PC-3 (cell line): ENCODE data around the gene LAD1. TPM values are rescaled to one million over a fixed set of nuclear protein-coding genes. Genes with fewer than 3 reads are reported as not detected.

ENCODE experiments used
- ATAC-seq: fragments of 200-7000 bp; cut with Tn5 transposase; 2 replicates; pipeline ENCODE4 v1.9.1; 2020; ENCODE audit warnings: mild to moderate bottlenecking, moderate library complexity
- BruUV-seq: library from RNA; stranded (reverse); fragments of 400-500 nt; replicated peaks from 2 replicates; lab custom pipeline; 2021; lab: Mats Ljungman, UMichigan
- CTCF ChIA-PET: fragments of 300-600 bp; sonication (Branson Sonifier 250); formaldehyde crosslinking; loops from one replicate; lab custom pipeline; 2022; ENCODE audit warnings: antibody characterized with exemption; lab: Charles Lee
- POLR2A ChIA-PET: fragments of 300-600 bp; sonication (Branson Sonifier 250); formaldehyde crosslinking; loops from one replicate; lab custom pipeline; 2022; ENCODE audit warnings: antibody characterized with exemption; ENCODE audit not compliant: unreplicated experiment; lab: Charles Lee
- DNase-seq: peaks from one replicate; pipeline ENCODE4 v3.0.0-alpha.2; 2015
- H2AFZ ChIP-seq: fragments of 300-600 bp; sonication (generic); 2 replicates; pipeline ENCODE4 v1.6.0; 2016; ENCODE audit warnings: antibody characterized with exemption, low read length
- H3F3A ChIP-seq: fragments of 300-600 bp; sonication (generic); one replicate; pipeline ENCODE4 v1.6.0; 2017; ENCODE audit warnings: antibody characterized with exemption, low read length, control low read depth, mild to moderate bottlenecking; ENCODE audit not compliant: unreplicated experiment
- H3K27ac ChIP-seq: fragments of 300-600 bp; sonication (generic); 2 replicates; pipeline ENCODE4 v1.5.1; 2016; ENCODE audit warnings: mild to moderate bottlenecking, low read length
- H3K27me3 ChIP-seq: fragments of 300-600 bp; sonication (generic); 2 replicates; pipeline ENCODE4 v1.6.1; 2016; ENCODE audit warnings: low read length, mixed read lengths
- H3K36me3 ChIP-seq: fragments of 300-600 bp; sonication (generic); 2 replicates; pipeline ENCODE4 v1.6.1; 2016; ENCODE audit warnings: low read depth, mixed run types, low read length, mixed read lengths
- H3K4me1 ChIP-seq: fragments of 300-600 bp; sonication (generic); 2 replicates; pipeline ENCODE4 v1.5.1; 2016; ENCODE audit warnings: low read length; ENCODE audit not compliant: insufficient read depth
- H3K4me2 ChIP-seq: fragments of 300-600 bp; sonication (generic); 2 replicates; pipeline ENCODE4 v1.6.0; 2016; ENCODE audit warnings: low read length
- H3K4me3 ChIP-seq: fragments of 300-600 bp; sonication (generic); 2 replicates; pipeline ENCODE4 v1.5.1; 2016; ENCODE audit warnings: mild to moderate bottlenecking, low read length, mixed read lengths
- H3K79me2 ChIP-seq: fragments of 300-600 bp; sonication (generic); 2 replicates; pipeline ENCODE4 v1.6.1; 2017; ENCODE audit warnings: low read length, mixed read lengths
- H3K9ac ChIP-seq: fragments of 300-600 bp; sonication (generic); 2 replicates; pipeline ENCODE4 v1.6.0; 2016; ENCODE audit warnings: mild to moderate bottlenecking, low read length
- H3K9me2 ChIP-seq: fragments of 300-600 bp; sonication (generic); replicated peaks from 2 replicates; pipeline ENCODE4 v1.6.1; 2016; ENCODE audit warnings: mixed run types, low read length, mixed read lengths
- H3K9me3 ChIP-seq: fragments of 300-600 bp; sonication (generic); 2 replicates; pipeline ENCODE4 v1.6.1; 2016; ENCODE audit warnings: low read length, mixed read lengths
- H4K20me1 ChIP-seq: fragments of 300-600 bp; sonication (generic); 2 replicates; pipeline ENCODE4 v1.6.1; 2016; ENCODE audit warnings: low read length, mixed read lengths
- CTCF ChIP-seq: fragments of 300-600 bp; sonication (generic); conservative IDR thresholded peaks from 2 replicates; pipeline ENCODE4 v1.5.1; 2017; ENCODE audit warnings: antibody characterized with exemption, low read depth, mild to moderate bottlenecking, low read length
- EZH2 ChIP-seq: fragments of 300-600 bp; sonication (generic); IDR thresholded peaks from one replicate; pipeline ENCODE4 v1.6.1; 2017; ENCODE audit warnings: antibody characterized with exemption, mild to moderate bottlenecking, low read length; ENCODE audit not compliant: unreplicated experiment
- EZH2phosphoT487 ChIP-seq: fragments of 300-600 bp; sonication (generic); IDR thresholded peaks from 2 replicates; pipeline ENCODE4 v1.6.1; 2018; ENCODE audit warnings: mild to moderate bottlenecking, antibody characterized with exemption, low read length, borderline replicate concordance
- intact Hi-C: fragments of 100-400 bp; cut with micrococcal nuclease; formaldehyde crosslinking; loops from 2 replicates; pipeline ENCODE4 v1.9.0; 2023
- total RNA-seq: library from RNA; depleted of rRNA; stranded (reverse); fragments of >200 nt; gene quantifications from 2 replicates; pipeline ENCODE4 v1.2.3, GENCODE V29; 2014

The LAD1 gene
- total RNA-seq, 1 experiment from 2014 or later: 310 TPM

- no peak overlapping the region for H3K4me2 ChIP-seq
- no peak overlapping the region for H3K4me3 ChIP-seq
- no peaks in the 10 kb centered on the region for H4K20me1 ChIP-seq
- H3K9ac ChIP-seq: no peak overlapping the region
- H2AFZ ChIP-seq: no peak overlapping the region
- no peaks in the 10 kb centered on the region; the same call in 1 of the 2 replicates for H3K36me3 ChIP-seq
- no peaks in the 10 kb centered on the region for H3F3A ChIP-seq
- no peaks in the 10 kb centered on the region for H3K9me2 ChIP-seq
- BruUV-seq: no TSS peak
- H3K27me3 ChIP-seq: peaks cover 42% of the 10 kb centered on the region
- peak; percentile 1; the same call in 1 of the 2 replicates for ATAC-seq
- peak; percentile 76 for DNase-seq
- H3K9me3 ChIP-seq: no peaks in the 10 kb centered on the region
- no peak overlapping the region for H3K27ac ChIP-seq
- H3K4me1 ChIP-seq: peaks cover 6% of the 10 kb centered on the region
- CTCF ChIA-PET: interaction anchor here (0.6 to 0.7 kb wide), 2 partner anchors 20 to 87 kb away, joined by 3 read pairs; no protein-coding TSS in a partner anchor
- no peaks in the 10 kb centered on the region for H3K79me2 ChIP-seq
- intact Hi-C loops: no loop called here
- POLR2A ChIA-PET: no interaction called here
- TF ChIP-seq CTCF (peak; percentile 87), EZH2phosphoT487 (no peak)
These were observed 22.4 kb downstream of the LAD1 start for GRCh38 chr1:201376464-201377374.

- H3K9me3 ChIP-seq: no peaks in the 10 kb centered on the region
- no peak overlapping the region for H3K27ac ChIP-seq
- H3K9me2 ChIP-seq: no peaks in the 10 kb centered on the region
- ChIA-PET POLR2A (no interaction called here), CTCF (no interaction called here)
- peaks cover 6% of the 10 kb centered on the region for H3K4me1 ChIP-seq
- intact Hi-C loops: no loop called here
- H2AFZ ChIP-seq: no peak overlapping the region
- H3K9ac ChIP-seq: no peak overlapping the region
- no peaks in the 10 kb centered on the region for H3K79me2 ChIP-seq
- H4K20me1 ChIP-seq: no peaks in the 10 kb centered on the region
- TF ChIP-seq EZH2: no peak
- no peak for TF ChIP-seq EZH2phosphoT487
- TF ChIP-seq CTCF: no peak
- ATAC-seq (no peak), DNase-seq (no peak)
- H3K4me3 ChIP-seq: no peak overlapping the region
- H3F3A ChIP-seq: no peaks in the 10 kb centered on the region
- no TSS peak for BruUV-seq
- peaks cover 49% of the 10 kb centered on the region for H3K27me3 ChIP-seq
- no peaks in the 10 kb centered on the region for H3K36me3 ChIP-seq
- H3K4me2 ChIP-seq: no peak overlapping the region
These were observed 23.0 kb downstream of the LAD1 start for GRCh38 chr1:201376107-201376463.

GRCh38 chr1:201375169-201375568, 24.0 kb downstream of the LAD1 start:
- Histone ChIP-seq H3K36me3 (no peaks in the 10 kb centered on the region), H3K4me3 (no peak overlapping the region), H4K20me1 (no peaks in the 10 kb centered on the region), H2AFZ (no peak overlapping the region), H3K9me3 (no peaks in the 10 kb centered on the region), H3F3A (no peaks in the 10 kb centered on the region), H3K9me2 (no peaks in the 10 kb centered on the region), H3K9ac (no peak overlapping the region), H3K79me2 (no peaks in the 10 kb centered on the region), H3K4me1 (peaks cover 6% of the 10 kb centered on the region), H3K27me3 (peaks cover 58% of the 10 kb centered on the region), H3K4me2 (no peak overlapping the region), H3K27ac (no peak overlapping the region)
- ChIA-PET CTCF (interaction anchor here (0.5 to 1.0 kb wide), 3 partner anchors 9 to 27 kb away, joined by 3 to 5 read pairs (median 4); no protein-coding TSS in a partner anchor), POLR2A (interaction anchor here (0.5 to 0.7 kb wide), 3 partner anchors 13 to 41 kb away, joined by 3 to 4 read pairs (median 3); no protein-coding TSS in a partner anchor)
- TF ChIP-seq CTCF: peak; percentile 77
- TF ChIP-seq EZH2: no peak
- no TSS peak for BruUV-seq
- peak; percentile 40 for ATAC-seq
- intact Hi-C loops: no loop called here
- peak; percentile 67 for DNase-seq
